HG02571 (cell line): ENCODE results near the gene OR2H1.
"Not testable (repeated sequence)": the region's sequence is repeated elsewhere in the genome, so short reads cannot be mapped to it uniquely, and the experiment has no call there.

ENCODE experiments used
- ATAC-seq: cut with Tn5 transposase; IDR thresholded peaks from one replicate; pipeline ENCODE4 v1.9.1; 2021; ENCODE audit warnings: mild to moderate bottlenecking, moderate library complexity; ENCODE audit not compliant: unreplicated experiment

The OR2H1 gene

DNA sequence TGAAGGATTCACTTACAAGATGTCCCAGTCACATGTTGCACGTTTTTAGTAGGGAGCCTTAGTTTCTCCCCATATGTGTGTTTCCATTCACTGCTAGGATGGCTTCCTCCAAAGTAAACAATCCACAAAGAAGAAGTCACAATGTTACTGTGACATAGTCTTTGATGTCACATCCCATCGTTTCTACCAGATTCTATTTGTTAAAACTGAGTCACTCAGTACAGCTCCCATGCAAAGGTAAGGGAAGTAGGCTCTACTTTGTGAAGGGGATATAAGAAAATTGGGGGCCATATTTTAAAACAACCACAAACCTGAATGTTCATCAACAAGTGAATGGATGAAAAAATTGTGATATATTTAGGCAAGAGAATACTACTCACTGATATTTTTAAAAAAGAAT lies at the start of gene OR2H1, which contains the start of gene OR11A1:
OR2H1 (plus strand) TSS at position 185 of the 400 bp plus-strand sequence. CDS start 4,615 bp downstream, outside the sequence.
OR11A1 (minus strand) TSS at position 101 of the 400 bp plus-strand sequence. CDS start 29,430 bp downstream, outside the sequence.
- ATAC-seq: no peak

DNA sequence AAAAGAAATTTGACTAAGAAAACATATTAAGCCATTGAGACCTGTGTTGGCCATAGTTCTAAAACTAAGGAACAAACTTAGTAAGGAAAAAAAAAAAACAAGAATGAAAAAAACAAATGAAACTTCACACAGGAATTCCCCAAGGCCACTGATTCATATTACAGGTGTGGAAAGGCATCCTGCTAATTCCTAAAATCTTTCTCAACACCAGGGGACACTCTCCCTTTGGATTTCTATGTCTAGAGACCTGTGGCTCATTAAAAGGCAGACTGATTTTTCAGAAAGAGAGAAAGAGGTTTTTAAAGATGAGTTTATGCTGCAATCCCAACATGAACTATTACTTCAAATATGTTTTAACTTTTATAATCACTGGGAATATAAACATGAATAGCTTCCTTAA lies 42.4 kb upstream of the OR2H1 start, which contains the start of gene OR12D1:
OR12D1 (plus strand) TSS at position 341 of the 400 bp plus-strand sequence.
- no peak for ATAC-seq

DNA sequence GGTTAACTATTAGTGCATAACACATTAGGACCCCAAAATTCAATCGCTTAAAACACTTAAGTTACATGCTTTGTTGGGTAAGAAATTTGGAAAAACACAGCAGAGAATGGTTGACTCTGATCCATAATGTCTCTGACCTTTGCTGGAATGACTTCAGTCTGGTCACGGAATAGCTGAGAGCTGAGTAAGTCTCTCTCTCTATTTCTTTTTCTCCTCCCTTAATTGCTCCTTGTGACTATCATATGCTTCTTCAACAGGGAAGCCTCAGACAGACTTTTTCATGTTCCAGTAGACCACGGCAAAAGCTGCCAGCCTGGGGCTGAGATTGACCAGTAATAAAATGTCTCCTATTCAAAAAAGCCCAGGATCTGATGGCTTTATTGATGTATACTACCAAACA lies 37.4 kb upstream of the OR2H1 start:
- no peak for ATAC-seq

DNA sequence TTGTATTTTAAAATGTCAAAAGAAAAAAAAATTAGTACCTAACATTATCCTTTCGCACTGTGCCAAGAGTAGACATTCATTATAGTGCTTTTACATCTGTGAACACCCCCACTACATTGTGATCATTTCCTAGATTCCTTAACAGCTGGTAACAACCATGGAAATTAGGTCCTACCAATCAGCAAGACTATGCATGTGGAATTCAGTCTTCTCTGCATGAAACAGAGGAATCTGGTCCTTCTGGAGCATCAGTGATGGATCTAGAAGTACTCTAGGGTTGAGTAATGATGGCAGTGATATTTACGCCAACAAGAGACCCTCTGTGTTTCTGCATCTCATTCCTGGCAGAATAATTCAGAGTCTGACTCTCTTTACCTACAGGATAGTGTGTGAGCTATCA lies 32.8 kb upstream of the OR2H1 start:
- no peak for ATAC-seq

DNA sequence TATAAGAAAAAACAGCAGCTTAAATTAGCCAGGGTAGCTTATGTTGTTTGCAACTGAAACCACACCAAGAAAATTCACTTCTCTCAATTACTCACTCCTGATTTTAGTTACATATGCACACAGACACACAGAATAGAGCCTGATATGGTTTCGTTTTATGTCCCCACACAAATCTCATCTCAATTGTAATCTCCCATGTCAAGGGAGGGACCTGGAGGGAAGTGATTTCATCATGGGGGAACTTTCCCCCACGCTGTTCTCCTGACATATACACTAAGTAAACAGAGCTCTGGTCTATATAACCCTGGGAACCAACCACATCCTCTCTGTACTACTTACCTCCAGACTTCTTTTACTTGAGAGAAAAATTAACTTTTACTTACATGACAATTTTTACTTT lies 32.4 kb upstream of the OR2H1 start:
- ATAC-seq: no peak

DNA sequence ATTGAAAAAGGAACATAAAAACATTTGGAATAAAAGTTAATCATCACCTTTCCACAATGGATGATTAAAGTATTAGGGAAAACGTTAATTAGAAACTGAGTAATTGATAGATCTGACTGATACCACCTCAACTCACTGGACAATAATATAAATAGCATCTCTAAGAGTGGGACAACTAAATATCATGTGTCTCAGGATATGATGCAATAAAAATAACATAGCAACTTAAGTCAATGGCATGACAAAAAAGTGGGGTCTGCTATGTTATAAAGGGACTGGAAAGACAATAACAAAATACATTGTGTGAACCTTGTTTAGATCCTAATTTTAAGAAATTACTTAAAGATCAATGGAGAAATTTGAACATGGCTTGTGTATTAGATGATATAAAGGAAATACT lies 31.9 kb upstream of the OR2H1 start:
- ATAC-seq: no peak

DNA sequence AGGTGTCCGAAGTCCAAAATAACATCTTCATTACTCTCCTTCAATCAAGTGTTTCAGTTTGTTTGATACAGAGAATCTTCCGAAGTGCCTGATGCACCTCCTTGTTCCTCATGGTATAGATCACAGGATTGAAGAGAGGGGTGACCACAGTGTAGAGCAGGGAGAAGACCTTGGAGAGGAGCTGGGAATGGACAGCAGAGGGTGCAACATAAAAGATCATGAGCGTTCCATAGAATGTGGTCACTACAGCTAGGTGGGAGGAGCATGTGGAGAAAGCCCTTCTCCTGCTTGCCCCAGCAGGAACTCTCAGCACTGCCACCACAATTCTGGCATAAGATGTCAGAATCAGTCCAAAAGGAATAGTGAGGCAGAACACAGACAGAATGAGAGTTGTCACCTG lies 30.3 kb upstream of the OR2H1 start:
- no peak for ATAC-seq

DNA sequence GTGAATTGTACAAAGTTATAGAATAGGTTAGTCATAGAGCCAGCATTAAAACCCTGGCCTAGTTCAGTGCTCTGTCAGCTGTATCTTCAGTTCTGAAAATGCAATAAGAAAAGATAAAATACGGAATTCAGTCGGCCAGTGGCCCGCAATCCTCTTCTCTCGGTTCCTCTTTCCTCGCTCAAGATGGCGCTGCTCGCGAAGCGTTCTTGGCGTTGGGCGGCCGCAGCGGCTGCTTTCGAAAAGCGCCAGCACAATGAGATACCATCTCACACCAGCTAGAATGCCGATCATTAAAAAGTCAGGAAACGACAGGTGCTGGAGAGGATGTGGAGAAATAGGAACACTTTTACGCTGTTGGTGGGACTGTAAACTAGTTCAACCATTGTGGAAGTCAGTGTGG lies 20.2 kb upstream of the OR2H1 start:
- not testable (repeated sequence) for ATAC-seq

DNA sequence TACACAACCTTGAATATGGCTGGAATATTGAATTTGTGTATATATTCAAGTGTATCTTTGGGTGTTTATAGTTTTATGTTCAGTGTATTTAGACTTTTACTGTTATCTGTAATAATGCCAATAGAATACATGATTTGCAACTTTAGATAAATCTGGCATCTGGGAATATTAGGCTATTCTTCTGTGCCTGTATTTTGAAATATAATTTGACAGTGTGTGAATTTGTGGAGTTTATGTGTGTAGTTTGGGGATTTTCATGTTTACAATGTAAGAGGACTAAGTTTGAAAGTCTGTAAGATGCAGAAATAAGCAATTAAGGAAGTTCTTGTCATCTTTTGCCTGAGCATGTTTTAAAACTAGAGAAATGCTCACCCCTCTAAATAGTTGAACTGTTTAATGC lies 17.9 kb upstream of the OR2H1 start, which contains the start of gene OR10C1:
OR10C1 (plus strand) TSS at position 301 of the 400 bp plus-strand sequence. CDS start 710 bp downstream, outside the sequence.
- no peak for ATAC-seq

DNA sequence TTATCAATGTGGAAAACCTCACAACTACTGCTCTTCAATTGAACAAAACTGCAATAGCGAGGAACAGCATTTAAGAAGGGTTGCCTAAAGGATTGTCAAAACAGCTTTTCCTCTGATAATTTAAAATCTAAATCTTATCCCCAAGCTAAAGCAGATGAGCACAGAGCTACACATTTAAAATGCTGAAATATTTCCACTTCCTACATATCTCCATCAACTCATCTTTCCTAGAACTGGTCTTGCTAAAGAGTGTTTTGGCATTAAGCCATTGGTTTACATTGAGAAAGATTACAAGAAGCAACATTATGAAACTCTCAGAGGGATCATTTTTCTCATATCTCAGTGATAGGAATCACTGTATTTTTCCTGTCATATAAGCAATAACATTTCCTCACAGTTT lies 14.2 kb upstream of the OR2H1 start:
- no peak for ATAC-seq

DNA sequence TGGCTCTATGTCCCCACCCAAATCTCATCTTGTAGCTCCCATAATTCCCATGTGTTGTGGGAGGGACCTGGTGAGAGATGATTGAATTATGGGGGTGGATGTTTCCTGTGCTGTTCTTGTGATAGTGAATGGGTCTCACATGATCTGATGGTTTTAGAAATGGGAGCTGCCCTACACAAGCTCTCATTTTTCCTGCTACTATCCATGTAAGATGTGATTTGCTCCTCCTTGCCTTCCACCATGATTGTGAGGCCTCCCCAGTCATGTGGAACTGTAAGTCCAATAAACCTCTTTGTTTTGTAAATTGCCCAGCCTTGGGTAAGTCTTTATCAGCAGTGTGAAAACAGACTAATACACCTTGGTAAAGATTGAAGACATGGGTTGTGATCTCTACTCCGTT lies 12.9 kb upstream of the OR2H1 start:
- not testable (repeated sequence) for ATAC-seq

DNA sequence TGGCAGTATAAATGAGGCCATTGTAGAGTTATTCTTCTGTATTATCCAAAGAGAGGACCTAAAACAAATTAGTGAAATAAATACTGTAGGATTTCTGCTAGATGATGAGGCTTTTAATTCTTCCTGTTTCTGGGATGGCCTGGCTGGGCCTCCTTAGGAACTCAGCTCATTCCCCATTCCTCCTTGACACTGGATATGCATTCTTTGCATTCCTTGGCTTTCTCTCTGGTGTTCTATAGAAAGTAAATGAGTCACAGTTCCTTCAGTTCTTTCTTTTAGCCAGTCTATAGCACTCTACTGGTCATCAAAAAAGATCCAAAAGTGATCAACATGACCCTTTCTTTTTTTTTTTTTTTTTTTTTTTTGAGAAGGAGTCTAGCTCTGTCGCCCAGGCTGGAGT lies 9.3 kb upstream of the OR2H1 start:
- ATAC-seq: no peak

DNA sequence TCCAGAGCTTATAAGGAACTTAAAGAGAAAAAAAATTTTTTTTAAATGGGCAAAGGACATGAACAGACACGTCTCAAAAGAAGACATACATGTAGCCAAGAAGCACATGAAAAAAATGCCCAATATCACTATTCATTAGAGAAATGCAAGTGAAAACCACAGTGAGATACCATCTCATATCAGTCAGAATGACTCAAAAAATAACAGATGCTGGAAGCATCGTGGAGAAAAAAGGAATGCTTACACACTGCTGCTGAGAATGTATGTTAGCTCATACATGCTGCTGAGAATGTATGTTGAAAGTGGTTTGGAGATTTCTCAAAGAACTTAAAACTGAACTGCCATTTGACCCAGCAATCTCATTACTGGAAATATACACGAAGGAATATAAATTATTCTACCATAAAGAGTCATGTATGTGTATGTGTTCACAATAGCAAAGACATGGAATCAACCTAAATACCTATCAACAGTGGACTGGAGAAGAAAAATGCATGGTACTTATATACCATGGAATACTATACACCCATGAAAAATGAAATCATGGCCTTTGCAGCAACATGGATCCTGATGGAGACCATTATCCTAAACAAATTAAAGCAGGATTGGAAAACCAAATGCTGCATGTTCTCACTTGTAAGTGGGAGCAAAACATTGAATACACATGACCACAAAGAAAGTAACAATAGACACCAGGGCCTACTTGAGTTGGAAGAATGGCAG lies 5.3 kb upstream of the OR2H1 start:
- ATAC-seq: no peak

DNA sequence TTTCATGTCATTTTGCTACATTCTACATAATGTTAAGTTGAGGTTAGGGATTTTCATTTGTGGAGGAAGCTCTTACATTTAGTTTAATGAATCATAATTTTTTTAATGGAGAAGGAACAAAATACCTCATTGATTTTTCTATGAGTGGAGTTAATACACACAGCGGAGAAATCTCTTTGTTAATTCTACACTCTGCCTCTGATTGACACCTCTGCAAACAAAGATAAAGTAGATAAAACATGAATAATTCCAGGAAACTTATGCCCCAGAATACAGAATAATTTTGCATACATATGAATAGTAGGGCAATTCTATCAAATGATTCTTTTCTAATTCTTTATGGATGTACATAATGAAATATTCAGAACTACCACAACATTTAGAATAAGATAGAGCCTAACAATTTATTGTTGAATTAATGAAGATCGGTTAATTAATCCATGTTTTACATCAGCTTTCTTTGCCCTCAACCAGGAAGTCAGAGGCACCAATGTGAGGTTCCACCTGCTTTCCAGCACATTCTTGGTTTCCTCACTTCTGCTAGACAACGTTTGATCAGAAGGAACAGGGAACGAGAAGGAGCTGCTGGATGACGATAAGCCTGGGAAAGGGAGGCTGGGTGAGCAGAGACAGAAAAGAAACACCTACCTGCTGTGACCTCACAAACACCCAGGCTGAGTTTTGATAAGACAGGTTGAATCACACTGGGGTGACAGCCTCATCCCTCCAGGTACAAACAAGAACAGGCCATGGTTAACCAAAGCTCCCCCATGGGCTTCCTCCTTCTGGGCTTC lies 4.3 kb downstream of the OR2H1 start:
- ATAC-seq: no peak

DNA sequence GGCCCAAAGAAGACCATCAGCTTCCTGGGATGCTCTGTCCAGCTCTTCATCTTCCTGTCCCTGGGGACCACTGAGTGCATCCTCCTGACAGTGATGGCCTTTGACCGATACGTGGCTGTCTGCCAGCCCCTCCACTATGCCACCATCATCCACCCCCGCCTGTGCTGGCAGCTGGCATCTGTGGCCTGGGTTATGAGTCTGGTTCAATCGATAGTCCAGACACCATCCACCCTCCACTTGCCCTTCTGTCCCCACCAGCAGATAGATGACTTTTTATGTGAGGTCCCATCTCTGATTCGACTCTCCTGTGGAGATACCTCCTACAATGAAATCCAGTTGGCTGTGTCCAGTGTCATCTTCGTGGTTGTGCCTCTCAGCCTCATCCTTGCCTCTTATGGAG lies 5.1 kb downstream of the OR2H1 start:
- no peak for ATAC-seq

DNA sequence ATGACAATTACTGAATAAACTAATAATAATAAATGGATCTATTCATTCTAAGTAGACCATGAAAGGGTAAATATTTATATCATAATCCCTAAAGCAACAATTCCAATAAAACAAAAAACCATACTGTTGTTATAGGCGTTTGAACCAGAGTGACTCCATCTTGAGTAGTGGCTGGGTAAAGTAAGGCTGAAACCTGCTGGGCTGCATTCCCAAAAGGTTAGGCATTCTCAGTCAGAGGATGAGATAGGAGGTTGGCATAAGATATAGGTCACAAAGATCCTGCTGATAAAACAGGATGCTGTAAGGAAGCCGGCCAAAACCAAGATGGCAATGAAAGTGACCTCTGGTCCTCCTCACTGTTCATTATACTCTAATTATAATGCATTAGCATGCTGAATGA lies 8.3 kb downstream of the OR2H1 start:
- no peak for ATAC-seq

DNA sequence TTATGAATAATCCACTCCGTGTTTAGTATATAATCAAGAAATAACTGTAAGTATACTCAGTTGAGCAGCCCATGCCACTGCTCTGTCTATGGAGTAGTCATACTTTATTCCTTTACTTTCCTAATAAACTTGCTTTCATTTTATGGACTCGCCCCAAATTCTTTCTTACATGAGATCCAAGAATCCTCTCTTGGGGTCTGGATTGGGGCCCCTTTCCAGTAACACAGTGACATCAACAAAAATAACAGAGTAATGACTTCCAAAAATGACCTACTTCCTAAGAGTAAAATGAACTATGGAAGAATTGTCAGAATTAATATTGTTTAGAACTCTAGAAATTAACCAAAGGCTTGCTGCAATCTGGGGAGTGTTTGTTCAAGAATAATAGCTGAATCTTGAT lies 8.8 kb downstream of the OR2H1 start:
- no peak for ATAC-seq

DNA sequence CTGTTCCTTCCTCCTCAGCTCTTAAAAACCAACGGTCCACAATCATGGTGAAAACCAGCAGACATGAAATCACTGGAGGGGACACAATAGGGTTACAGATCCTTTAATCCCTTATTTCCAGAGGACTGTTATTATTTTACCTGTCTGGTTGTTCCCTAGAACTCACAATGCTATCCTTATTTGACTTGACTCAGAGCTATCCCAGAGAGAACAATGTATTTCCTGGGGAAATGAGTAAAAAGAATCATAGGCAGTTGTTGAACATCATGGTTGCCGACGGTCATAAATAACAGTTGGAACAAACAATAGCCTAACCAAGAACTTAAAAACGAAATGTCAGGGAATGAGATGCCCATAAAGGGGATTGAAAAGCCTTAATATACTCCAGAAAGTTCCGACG lies 9.3 kb downstream of the OR2H1 start:
- no peak for ATAC-seq

DNA sequence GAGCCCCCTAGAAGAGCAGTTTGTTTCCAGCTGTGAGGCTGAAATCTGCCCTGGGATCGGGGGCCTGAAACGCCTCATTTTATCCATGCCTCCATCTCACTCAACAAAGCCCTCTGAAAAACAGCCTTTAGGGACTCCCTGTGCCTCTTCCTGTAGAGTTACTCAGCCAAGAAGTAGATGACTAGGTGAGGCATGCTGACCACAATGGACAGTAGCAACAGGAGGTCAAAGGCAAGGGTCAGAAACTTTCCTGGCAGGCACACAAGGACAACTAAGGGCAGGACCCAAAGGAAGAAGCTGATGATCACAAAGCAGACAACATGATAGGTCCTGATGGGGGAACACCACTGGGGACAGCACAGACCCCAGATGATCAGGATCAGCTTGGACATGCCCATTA lies 18.0 kb downstream of the OR2H1 start:
- no peak for ATAC-seq

DNA sequence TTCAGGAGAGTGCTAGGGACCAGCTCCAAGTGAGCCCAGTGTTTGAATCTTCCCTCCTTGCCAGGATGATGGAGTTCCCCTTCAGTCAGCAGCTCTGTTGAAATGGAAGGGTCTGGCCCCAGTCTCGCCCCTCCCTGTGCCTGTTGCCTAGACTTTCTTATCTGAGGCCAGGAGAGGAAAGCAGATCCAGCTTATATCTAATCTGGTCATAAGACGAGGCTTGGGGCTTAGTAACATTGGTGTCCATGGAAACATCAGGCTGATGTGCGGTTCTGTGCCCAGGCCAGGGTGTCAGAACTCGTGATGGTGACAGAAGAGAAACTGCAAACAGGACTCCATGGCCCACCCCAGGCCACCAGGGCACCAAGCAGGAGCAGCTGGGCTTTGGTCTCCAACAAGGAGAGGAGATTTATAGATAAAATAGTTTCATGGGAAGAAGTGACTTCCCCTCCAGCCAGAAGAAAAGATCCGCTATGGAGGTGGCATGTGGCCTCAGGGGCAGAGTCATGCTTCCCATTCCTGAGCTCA lies 21.0 kb downstream of the OR2H1 start:
- no peak for ATAC-seq

DNA sequence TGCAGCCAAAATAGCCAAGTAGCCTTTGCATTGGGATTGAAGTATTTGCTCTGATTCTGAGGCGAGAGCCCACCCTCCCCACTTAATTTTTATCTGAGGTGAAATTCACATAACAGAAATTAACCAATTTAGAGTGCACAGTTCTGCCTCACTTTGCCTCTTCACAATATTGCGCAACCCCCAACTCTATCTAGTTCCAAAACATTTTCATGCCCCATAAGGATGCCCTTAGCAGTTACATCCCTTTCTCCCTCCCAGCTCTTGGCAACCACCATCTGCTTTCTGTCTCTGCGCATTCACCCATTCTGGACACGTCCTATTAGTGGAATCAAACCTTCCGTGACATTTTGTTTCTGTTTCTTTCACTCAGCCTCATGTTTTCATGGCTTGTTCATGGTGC lies 21.8 kb downstream of the OR2H1 start:
- no peak for ATAC-seq

DNA sequence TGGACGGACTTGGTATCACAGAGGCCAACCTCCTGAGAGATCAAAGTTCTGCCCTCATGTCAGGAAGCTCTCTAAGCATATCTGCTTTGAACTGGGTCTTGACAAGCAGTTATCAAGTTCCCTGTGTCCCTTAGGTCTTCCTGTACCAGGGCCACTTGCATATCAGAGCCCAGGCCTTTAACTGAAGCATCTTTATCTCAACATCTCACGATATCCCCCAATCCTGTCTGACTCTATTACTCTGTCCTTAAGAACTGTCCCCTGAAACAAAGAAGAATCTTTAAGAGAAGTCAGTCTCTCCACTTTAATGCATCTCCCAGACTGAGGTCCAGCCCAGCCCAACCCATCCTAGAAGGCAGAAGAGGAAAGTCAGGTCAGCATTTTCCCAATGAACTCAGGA lies 22.6 kb downstream of the OR2H1 start:
- no peak for ATAC-seq
